GM18498 (cell line): ENCODE data around the gene DGUOK.
"Not testable (repeated sequence)": the region's sequence is repeated elsewhere in the genome, so short reads cannot be mapped to it uniquely, and the experiment has no call there.

Source experiments
- ATAC-seq: cut with Tn5 transposase; IDR thresholded peaks from one replicate; pipeline ENCODE4 v1.9.1; 2021; ENCODE audit warnings: mild to moderate bottlenecking, moderate library complexity; ENCODE audit not compliant: unreplicated experiment

The DGUOK gene

DNA sequence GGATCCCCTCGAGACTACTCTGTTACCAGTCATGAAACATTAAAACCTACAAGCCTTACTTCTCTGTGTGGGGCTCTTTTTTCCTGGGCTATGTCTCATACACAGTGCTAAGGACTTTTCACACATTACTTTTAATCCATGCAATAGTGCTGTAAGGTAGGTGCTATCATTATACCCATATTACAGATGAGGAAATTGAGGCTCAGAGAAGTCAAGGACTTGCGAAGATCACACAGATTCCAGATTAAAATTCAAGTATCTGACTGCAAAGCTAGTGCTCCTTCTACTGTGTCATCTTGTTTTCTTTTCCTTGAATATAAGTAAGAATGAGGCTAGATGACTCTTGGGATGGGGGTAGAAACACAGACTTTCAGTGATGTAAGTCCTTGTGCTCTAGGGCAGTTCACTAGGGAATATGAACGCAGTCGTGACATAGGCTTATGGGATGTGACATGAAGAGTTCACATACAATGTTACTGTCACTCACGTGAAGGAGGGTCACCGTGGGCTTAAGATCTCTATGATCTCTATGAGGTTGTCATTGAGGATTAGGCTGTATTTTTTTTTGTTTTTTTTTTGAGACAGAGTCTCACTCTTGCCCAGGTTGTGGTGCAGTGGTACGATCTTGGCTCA lies 7.0 kb upstream of the DGUOK start:
- no peak for ATAC-seq

DNA sequence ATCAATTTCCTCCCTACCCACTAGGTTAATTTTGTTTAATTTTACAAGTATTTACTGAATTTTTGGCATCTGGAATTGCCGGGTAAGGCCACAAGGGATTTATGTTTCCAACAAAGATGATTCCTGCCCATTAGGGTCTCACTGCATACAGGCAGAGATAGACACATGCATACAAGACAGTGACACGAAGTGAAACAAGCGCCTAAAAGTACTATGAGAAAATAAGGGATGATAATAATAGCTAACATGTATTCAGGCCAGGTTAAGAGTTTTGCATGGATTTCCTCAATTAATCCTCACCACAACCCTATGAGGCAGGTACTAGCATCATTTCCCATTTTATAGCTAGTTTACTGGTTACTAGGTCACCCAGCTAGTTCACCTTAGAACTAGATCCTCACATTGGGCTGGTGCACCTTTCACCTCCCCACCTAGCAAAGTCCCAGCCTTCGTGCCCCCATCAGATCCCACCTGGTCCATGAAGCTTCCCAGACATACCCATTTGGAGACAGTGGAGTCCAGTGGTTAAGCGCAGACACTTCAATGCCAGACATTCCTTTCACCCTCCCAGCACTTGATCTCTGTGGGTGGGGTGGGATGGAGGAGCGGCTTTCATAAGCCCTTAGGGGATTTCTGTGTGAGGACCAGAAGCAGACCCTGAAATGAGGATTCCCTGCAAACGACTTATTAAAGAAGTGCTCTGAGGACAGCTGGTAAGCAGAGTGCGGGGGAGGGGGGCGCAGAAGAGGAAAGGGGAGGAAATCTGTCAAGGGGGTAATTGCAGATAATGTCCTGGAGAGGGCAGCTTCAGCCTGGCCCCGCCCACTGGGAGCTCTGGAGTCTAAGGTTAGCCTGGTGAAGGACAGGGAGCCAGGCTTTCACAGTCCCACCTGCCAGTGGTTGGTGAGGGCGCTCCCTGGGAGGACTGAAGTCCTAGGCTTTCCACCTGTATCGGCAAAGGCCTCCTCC lies 5.8 kb upstream of the DGUOK start:
- ATAC-seq: no peak

DNA sequence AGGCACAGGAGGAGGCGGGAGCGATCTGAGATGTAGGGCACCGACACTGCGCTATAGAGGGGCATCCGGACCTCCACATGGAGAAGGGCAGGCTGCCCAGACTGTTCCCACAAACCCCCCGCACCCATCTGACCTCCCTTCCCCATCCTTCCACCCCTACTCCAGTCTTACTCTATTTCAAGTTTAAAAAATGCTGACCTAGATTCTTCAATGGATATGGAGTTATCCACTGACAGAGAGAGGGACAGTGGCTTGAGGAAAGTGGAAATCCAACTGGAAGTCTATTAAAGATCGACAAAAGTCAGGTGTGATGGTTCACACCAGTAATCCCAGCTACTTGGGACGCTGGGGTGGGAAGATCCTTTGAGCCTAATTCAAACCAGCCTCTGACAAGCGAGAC lies 5.1 kb upstream of the DGUOK start:
- no peak for ATAC-seq

DNA sequence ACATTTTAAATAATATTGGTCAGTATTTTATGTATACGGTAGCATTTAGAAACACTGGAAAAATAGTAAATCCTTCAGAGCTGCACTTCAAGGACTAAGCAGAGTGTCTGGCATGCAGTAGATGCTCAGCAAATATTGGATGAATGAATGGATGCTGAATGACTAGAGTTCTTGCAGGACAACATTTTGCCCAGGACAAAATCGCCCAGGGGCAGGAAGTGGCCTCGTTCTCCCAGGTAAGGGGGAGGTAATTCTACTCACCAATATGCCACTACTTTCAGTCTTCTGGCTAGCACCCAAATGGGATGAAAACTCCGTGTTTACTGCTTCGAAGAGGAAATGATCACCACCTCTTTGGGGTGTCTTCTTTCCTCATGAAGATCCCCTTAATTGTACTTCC lies 4.0 kb upstream of the DGUOK start:
- ATAC-seq: no peak

DNA sequence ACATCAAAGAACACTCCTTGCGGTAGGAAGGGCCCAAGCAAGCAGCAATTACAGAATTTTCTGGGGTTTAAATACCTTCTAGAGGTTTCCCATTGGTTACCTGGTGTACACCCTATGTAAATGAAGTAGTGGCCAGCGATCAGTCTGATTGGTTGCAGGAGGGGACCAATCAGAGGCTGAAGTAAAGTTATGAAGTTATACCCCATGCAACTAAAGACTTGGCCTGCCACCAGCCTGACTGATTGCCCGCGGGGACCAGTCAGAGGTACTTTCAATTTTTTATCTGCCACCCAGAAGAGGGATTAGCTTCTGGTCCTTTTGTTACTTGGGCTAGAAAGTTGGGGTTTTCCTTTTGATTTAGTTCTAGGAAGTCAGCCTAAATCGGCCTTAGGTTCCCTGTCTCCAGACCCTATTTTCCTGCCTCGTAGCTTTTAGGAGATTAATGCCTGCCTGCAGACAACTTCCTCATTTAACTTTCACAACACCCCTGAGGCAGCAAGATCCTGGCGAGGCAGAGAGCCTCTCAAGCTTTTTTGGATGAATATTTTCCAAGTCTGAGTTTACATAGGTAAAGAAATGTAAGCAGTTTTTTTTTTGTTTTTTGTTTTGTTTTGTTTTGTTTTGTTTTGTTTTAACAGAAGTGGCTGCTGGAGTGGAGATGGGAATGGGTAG lies 1.5 kb upstream of the DGUOK start:
- no peak for ATAC-seq

DNA sequence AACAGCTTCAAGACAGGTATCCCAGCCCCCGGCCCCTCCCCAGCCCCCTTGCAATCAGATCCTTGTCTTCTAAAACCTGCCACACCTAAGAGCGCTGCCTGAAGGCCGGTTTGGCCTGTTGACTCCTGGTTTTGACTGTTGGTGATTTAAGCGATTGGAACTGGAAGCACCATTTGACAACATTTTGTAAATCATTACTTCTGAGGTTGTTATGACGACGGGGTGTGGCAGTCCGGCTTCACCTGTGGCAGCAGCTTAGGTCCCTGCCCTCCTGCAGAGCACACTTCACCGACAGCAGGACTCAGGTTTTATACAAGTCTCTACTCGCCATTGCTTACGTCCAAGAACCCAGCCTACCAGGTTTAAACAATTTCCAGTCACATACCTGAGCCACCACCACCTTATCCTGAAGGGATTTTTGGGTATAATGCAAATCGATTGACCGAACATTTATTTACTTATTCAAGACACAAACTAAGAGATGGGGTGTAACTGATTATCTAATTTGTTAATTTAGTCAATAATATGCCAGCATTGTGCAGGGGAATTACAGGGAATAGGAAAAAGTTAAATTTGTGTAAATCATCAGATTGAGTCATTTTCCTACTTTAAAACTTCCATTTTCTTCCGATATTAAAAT lies 707 bp upstream of the DGUOK start:
- no peak for ATAC-seq

DNA sequence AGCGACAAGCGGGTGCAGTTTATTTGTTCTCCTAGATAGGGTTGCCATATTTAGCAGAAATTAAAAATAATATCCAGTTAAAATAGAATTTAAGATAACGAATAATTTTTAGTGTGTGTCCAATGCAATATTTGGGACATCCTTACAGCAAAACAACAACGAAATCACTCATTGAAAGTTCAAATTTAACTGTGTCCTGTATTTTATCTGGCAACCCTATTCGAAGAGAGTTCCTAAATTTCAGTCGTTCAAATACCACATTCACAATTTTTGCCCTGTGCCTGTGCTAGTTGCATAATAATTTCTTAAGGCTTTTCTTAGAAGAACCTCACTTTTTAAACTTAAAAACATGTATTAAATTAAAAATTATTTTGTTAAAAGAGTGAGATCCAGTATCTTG lies 664 bp downstream of the DGUOK start:
- ATAC-seq: no peak

DNA sequence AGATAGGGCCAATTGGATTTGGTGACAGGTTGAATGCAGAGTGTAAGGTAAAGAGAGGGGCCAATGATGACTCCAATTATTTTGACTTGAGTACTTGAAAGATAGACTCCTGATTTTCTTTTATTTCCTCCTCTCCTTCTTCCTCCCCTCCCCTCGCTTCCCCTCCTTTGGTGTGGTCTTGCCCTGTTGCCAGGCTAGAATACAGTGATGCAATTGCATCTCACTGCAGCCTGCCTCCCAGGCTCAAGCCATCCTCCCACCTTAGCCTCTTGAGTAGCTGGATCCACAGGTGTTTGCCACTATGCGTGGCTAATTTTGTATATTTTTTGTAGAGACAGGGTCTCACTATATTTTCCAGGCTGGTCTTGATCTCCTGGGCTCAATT lies 2.3 kb downstream of the DGUOK start:
- ATAC-seq: no peak

DNA sequence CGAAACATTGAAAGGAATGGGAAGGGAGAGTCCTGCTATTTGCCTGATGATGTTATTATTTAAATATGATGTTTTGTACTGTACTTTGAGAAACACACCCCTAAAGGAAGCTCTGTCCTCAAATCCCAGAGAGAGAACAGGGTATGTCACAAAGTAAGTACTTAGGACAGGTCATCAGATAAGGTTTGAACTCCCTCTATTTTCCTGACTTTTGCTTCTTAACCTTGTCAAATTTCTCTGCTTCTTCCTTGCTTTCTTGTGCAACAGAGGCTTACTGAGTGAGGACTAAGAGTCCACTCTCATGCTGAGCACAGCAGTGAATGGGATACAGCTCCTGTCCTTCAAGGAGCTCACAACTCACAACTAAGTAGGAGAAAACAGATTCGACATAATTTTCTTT lies 3.7 kb downstream of the DGUOK start:
- no peak for ATAC-seq

DNA sequence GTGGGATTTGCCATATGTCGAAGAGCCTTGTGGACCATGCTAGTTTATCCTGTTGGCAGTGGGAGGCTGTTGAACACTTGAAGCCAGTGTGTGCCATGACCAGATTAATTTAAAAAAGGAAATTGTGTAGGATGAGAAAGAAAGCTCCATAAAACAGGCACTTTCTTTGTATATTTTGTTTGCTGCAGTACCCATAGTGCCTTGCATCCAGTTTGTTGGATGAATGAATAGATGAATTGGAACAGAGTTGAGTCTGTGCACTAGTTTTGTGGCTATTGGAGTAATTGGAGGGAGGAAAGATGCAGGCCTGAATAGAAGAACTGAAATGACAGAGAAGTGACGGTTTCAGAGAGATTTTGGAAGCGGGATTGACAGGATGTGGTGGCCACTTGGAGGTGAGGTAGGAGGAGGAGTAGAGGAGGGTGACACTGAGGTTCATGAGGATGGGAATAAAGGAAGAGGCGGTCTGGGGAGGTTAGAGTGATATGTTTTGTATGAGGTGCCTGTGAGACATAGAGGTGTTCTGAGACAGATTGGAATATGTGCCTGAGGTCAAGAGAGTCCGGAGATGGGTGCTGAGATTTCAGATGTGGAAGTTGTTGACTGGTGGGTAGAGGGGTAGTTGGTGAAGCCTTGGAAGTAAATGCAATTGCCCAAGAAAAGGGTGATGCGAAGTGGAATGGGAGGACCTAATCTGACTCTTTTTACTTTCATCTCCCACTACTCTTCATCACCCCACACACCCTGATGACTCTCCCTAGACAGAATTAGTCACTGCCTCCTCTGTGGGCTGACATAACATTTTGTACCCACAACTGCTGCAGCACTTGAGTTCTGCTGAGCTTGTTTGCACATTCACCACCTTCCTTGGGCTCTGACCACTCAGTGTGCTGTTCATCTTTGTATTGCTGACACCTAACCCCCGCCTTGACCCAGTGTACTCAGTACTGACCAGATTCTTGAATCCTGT lies 5.1 kb downstream of the DGUOK start:
- no peak for ATAC-seq

DNA sequence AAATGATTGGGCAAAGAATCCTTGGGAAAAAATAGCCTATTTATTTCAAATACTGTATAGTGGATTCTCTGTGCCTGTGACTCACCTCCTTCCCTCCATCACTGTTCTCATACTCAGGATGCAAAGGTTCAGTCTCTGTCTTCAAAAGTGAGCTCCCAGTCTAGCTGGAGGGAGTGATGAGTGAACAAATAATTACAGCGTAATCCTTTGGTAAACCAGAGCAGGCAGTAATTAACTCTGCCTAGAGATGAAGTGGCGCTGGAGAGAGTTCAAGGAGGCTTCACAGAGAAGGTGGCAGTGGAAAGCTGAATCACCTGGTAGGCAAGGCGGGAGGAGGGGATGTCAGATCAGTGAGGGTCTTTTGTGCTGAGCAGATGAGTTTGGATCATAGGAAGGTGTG lies 6.5 kb downstream of the DGUOK start:
- no peak for ATAC-seq

DNA sequence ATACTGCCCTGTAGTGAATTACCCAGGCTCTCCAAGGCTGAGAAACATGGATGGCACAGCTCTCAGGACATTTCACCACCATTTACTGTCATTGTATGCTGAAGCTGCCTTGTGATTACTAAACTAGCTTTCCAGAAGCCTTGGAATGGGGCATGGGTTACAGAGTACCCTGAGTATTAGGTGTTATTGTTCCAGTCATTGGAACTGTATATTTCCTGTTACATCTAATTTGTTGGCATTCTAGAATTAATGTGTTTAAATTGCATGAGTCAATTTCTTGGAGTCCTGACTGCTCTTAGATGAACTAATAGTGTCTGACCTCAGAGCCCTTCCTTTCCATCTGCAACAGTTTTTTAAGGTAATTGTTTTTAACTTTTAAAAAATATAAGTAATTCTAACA lies 9.0 kb downstream of the DGUOK start:
- no peak for ATAC-seq

DNA sequence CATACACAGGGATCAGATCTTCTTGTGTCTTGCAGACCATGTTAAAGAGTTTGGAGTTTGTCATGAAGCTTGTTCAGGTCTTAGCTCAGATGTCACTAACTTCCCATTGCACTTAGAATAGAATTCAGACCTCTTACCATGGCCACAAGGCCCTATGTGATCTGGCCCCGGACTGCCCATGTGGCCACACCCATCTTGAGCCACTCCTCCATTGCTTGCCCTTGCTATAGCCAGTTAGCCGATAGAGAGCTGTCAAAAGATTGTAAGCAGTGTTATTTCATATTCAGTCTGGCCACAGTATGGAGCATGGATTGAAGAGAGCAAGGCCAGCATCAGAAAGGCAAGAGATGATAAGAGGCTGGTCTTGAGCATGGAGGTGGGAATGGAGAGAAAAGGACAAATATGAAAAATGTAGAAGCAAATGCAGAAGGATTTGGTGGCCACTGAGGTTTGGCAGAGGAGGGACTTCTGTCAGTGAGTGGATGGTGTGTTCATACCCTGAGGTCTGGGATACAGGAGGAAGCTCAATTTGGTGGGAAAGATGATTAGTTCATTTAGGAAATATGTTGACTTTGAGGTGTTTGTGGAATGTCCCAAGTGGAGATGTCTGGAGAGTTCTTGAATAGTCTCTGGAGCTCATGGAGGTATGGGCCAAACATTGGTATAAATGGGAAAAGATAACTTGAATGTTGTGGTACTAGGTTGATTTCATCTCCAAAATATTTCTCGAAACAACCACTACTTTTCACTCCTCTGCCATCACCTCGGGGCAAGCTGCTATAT lies 10.6 kb downstream of the DGUOK start:
- no peak for ATAC-seq

DNA sequence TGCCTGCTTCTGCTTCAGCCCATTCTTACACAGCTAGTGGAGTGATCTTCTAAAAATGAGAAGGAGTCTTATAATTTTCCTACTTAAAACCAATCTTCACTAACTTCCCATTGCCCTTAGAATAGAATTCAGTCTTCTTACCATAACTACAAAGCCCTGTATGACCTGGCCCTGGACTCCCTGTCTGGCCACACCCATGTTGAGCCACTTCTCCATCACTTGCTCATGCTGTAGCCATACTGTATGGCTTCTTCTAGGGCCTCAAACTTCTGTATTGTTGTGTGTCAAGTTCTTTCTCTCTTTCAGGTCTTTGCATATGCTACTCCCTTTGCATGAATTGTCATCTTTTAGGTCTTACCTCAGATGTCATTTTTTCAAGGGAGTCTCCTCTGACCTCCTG lies 11.2 kb downstream of the DGUOK start:
- no peak for ATAC-seq

DNA sequence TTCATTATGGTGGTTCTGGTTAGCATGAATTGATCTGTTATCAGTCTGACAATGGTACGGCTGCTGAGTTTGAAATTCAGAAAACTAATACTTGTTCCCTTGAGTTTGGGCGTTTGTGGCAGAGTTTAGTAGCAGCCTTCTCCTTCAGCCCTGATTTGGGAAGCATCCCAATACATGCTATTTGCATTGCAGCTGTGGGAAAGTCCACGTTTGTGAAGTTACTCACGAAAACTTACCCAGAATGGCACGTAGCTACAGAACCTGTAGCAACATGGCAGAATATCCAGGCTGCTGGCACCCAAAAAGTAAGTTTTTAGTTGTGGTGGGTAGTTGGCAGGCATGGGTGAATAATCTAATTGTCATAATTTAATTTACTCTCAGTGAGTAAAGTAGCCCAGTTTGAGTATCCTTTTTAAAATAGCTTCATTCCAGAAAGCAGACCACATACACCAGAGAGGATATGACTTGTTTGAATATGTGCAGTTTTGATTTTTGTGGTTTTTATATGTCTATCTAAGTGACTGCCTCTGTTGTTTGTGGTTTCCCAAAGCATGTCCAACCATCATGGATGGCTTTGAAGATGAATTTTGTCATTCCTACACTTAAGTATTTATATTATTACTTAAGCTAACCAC lies 12.2 kb downstream of the DGUOK start:
- ATAC-seq: no peak

DNA sequence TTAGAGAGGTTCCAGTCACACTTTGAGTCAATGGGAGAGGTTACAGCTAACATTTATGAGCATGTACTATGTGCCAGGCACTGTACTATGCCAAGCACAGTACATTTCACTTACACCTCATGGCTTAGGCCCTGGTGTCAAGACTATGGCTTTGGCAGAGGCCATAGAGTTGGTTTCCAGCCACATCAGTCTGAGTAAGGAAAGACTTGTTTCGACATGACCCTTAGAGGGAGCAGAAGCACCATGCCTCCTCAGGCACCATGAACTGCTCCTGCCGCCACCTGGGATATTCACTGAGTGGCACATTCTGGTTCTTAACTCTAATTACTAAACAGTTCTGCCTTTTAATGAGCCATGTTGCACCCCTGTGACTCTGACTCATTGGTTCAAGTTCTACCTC lies 12.7 kb downstream of the DGUOK start:
- no peak for ATAC-seq

DNA sequence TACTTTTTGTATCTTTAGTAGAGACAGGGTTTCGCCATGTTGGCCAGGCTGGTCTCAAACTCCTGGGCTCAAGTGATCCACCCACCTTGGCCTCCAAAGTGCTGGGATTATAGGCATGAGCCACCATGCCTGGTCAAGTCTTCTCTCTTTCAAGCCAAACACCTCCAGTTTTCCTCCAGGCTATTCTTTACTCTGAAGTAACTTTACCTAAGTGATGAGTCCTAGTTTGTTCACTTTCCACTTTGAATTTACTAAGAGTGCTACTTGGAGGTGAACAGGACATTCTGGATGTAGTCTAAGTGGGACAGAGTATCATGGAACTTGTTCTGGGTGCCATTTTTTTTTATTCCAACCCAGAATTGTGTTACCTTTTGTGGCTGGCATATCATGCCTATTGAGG lies 13.4 kb downstream of the DGUOK start:
- not testable (repeated sequence) for ATAC-seq

DNA sequence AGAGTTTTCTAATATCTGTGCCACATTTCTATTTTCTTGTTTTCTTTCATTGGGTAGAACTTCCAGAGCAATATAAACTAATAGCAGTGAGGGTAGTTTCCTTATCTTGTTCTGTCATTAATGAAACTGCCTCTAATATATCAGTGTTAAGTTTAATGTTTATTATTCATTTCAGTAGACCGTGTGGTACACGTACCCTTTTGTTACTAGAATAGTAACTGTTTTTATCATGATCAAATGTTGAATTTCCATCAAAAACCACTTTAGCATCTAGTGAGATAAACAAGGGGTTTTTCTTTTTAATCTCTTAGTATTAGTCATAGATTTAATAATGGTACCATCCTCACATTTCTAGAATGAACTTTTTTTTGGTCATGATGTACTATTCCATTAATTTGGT lies 16.0 kb downstream of the DGUOK start:
- no peak for ATAC-seq

DNA sequence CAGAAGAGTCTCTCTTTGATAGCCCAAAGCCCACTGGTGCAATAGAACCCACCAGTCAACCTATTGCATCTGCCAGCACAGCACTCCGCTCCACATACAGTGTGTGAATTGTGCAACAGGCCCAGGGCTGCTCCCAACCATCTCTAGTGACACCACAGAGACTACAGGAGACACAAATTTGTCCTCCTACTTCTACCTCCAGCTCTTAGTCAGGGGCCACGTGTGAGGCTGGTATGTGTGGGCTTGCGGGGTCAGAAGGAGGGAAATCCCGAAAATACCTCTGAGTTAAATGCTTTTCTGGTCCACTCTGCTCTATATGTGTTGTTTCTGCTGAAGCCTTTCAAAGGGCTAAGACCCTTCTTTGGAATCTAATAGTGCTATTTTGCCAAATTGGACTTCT lies 18.0 kb downstream of the DGUOK start:
- ATAC-seq: no peak
